Measurements from ENCODE around the gene SGK2. TPM values are rescaled to one million over a fixed set of nuclear protein-coding genes. Genes with fewer than 3 reads are reported as not detected.
A peak's percentile ranks its signal among the peaks of the same experiment; 100 is the strongest.

Gene SGK2
- total RNA-seq, 1 donor from 2014 or later, result 10.5 TPM

GRCh38 chr20:43536817-43537440, 21.9 kb upstream of the SGK2 start:
- Mint-ChIP-seq H3K4me1 (no peaks in the 10 kb centered on the region), H3K27ac (no peak overlapping the region), H3K36me3 (peaks cover 2% of the 10 kb centered on the region), H3K27me3 (ENCODE audit: low read depth) (no peaks in the 10 kb centered on the region), H3K9me3 (no peaks in the 10 kb centered on the region), H3K4me3 (no peak overlapping the region)
- TF ChIP-seq, protein P1, sequence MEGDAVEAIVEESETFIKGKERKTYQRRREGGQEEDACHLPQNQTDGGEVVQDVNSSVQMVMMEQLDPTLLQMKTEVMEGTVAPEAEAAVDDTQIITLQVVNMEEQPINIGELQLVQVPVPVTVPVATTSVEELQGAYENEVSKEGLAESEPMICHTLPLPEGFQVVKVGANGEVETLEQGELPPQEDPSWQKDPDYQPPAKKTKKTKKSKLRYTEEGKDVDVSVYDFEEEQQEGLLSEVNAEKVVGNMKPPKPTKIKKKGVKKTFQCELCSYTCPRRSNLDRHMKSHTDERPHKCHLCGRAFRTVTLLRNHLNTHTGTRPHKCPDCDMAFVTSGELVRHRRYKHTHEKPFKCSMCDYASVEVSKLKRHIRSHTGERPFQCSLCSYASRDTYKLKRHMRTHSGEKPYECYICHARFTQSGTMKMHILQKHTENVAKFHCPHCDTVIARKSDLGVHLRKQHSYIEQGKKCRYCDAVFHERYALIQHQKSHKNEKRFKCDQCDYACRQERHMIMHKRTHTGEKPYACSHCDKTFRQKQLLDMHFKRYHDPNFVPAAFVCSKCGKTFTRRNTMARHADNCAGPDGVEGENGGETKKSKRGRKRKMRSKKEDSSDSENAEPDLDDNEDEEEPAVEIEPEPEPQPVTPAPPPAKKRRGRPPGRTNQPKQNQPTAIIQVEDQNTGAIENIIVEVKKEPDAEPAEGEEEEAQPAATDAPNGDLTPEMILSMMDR (IDR thresholded peaks at IDR 0.05; ENCODE audit: unreplicated experiment), result no peak
- no peak for DNase-seq (ENCODE audit: low spot score in 2 of 2, unreplicated experiment in 2 of 2)

DNA sequence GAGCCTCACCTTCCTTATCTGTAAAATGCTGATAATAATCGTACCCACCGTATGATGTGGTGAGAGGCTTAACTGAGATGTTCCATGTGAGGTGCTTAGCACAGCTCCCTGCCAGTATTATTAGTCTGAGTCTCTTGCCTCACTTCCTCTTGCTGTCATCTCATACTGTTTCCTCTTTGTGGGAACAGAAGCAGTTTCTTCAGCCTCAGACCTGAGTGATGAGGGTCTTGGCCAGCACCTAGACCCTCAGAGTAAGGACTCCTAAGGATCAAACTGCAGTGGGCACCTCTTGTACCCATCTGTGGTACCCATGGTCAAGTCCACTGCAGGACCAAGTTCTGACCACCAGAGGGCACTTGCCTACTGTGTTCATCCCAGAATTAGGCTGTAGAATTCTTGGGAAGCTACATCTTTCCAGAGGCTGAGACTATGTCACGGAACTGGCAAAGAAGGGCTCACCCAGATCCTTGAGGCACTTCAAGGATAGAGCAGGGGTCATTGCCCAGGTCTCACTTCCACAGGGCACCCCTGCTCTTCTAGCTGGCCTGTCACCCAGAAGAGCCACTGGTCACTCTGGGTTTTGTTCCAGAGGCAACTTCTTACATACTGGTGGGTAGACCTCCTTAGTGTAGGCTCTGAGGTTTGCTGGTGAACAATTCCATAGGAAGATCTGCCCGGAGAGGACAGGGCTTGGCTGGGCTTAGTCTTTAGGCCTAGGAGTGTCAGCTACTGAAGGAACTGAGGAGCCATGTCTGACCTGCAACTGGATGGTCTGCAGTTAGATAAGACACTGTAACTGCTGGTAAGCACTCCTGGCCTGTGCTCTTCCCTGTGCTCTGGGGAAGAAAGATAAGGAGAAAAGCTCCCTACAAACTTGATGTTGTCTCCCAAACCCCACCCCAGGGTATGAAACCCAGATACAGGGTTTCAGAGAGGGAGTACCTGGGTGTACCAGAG, 20.6 kb upstream of the SGK2 start:
- H3K27ac Mint-ChIP-seq, result no peak overlapping the region

DNA sequence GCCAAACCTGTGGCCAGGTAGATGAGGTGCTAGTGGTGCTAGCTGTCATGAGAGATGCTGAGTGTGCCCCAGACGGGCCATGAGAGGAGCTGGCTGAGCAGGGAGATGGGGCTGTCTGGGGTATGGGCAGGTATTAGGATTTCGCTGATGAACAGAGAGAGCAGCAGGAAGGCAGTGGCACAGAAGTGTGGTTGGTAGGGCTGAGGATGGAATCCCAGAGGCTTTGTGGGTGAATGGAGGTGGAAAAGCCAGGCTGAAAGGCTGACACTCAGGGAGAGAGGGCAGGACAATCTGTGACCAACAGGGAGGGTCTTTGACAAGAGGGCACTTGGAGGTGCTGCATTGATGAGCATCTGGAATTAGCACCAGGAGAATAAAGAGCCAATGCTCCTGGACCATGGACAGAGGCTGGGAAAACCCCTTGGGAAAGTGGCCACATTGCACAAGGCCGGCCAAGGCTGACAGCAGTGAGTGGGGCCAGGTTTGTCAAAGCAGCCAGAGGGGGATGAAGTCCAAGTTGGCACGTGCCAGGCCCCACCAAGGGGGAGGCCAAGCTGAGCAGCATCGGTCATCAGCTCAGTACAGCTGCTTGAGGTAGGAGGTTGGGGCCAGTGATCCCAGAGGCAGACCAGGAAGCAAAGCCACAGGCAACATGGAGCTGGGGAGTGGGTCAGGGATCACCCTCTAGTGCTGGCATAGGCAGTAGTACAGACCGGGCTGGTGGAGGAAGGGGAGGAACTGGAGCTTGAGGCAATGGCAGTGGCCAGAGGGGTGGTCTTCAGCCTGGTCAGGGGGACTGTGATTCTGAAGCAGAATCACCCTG, 19.7 kb upstream of the SGK2 start:
- H3K4me1 Mint-ChIP-seq, result no peaks in the 10 kb centered on the region
- no peak overlapping the region for H3K4me3 Mint-ChIP-seq
- no peak for DNase-seq (ENCODE audit: low spot score in 2 of 2, unreplicated experiment in 2 of 2)
- no peak overlapping the region for H3K27ac Mint-ChIP-seq
- no peaks in the 10 kb centered on the region for H3K27me3 Mint-ChIP-seq (ENCODE audit: low read depth)
- H3K9me3 Mint-ChIP-seq, result no peaks in the 10 kb centered on the region
- TF ChIP-seq, protein P1 (IDR thresholded peaks at IDR 0.05; ENCODE audit: unreplicated experiment), result no peak
- H3K36me3 Mint-ChIP-seq, result peaks cover 2% of the 10 kb centered on the region

More for the DNA sequence above, 20.6 kb upstream of the SGK2 start:
- H3K27me3 Mint-ChIP-seq (ENCODE audit: low read depth), result no peaks in the 10 kb centered on the region
- H3K4me3 Mint-ChIP-seq, result no peak overlapping the region
- peak in 1 of 2 experiments; percentile 71 for DNase-seq (ENCODE audit: low spot score in 2 of 2, unreplicated experiment in 2 of 2)
- TF ChIP-seq, protein P1 (IDR thresholded peaks at IDR 0.05; ENCODE audit: unreplicated experiment), result peak; percentile 88
- no peaks in the 10 kb centered on the region for H3K9me3 Mint-ChIP-seq
- H3K4me1 Mint-ChIP-seq, result no peaks in the 10 kb centered on the region
- H3K36me3 Mint-ChIP-seq, result peaks cover 2% of the 10 kb centered on the region

GRCh38 chr20:43539975-43540672, 18.7 kb upstream of the SGK2 start:
- DNase-seq (ENCODE audit: low spot score in 2 of 2, unreplicated experiment in 2 of 2), result no peak
- Mint-ChIP-seq H3K4me3 (no peak overlapping the region), H3K4me1 (no peaks in the 10 kb centered on the region), H3K27me3 (ENCODE audit: low read depth) (no peaks in the 10 kb centered on the region), H3K27ac (no peak overlapping the region), H3K36me3 (peaks cover 2% of the 10 kb centered on the region), H3K9me3 (no peaks in the 10 kb centered on the region)
- TF ChIP-seq, protein P1 (IDR thresholded peaks at IDR 0.05; ENCODE audit: unreplicated experiment), result no peak

DNA sequence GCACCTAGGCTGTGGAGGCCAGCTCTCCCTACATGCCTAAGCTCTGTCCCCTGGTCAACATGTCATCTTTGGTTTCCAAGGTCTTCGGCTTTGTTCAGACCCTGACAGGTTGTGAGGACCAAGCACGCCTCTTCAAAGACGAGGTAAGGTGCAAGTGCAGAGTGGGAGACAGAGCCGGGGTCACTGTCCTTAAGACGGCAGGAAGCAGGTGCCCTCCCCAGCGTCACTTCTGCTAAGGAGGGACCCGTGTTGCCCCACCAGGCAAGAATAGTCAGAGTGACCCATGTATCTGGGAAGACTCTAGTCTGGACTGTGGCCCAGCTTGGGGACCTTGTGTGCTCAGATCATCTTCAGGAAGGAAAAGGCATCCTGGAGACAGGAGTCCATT, 18.2 kb upstream of the SGK2 start:
- no peaks in the 10 kb centered on the region for H3K4me1 Mint-ChIP-seq
- H3K9me3 Mint-ChIP-seq, result no peaks in the 10 kb centered on the region
- H3K4me3 Mint-ChIP-seq, result no peak overlapping the region
- peaks cover 6% of the 10 kb centered on the region for H3K36me3 Mint-ChIP-seq
- no peaks in the 10 kb centered on the region for H3K27me3 Mint-ChIP-seq (ENCODE audit: low read depth)
- no peak for DNase-seq (ENCODE audit: low spot score in 2 of 2, unreplicated experiment in 2 of 2)
- H3K27ac Mint-ChIP-seq, result no peak overlapping the region
- TF ChIP-seq, protein P1 (IDR thresholded peaks at IDR 0.05; ENCODE audit: unreplicated experiment), result no peak

Data from mesothelial cell of epicardium (in vitro differentiated cells).